Midbrain (tissue), 1 donor: ENCODE data around the gene ADCY10.
A peak's percentile ranks its signal among the peaks of the same experiment; 100 is the strongest.

Experiments
- DNase-seq: peaks from one replicate; lab custom pipeline; 2025; lab: John Stamatoyannopoulos, UW

The ADCY10 gene

DNA sequence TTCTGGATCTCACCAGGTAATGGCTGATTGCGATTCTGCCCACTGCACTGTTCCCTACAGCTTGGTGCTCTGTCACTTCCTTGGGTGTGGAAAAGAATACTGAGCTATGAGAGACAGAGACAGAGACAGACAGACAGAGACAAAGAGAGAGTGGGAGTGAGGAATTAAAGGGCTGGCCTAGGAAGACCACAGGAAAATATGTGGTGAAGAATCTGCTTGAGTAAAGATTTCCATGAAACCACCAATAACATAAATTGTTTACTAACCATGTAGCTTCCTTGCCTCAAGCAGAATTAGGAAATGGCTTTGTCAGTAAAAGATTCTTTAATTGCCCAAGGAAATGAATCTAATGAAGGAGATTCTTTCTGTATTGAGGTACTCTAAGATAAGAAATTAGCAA is 137.8 kb downstream of the ADCY10 start:
- no peak for DNase-seq

DNA sequence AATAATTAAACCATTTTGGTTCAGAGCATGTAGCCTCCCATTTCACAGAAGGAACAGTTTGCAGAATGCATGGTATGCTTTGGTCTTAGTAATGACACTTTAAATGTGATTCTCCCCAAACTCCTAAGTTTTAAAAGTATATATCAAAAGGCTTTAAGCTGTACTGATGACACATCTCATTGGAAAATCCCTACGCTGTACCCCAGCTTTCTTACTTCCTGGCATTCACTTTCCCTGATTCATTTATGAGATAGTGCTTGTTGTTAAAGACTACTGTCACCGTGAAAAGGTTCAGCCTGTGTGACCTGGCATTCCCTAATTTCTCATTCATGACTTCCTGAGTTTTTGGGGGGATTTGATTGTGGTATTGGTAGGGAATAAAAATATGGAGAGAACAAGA is 138.8 kb downstream of the ADCY10 start:
- DNase-seq: no peak

DNA sequence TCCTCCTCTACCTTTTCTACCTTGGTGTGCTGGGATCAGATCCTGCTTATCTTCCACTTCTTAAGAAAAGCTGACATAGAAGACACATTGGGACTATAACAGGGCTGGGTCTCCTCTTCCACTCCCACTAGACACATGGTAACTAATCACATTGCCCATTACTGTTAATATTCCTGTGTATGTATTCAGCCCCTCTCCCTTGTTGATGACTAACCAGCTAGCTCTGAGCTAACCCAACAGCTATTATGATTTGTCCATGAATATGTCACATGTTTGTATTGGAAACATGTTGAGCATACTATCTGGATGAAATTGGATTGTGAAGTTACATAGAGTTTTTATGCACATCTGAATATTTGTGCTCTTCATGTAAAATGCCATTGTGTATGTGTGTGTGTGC is 139.2 kb downstream of the ADCY10 start:
- DNase-seq: no peak

DNA sequence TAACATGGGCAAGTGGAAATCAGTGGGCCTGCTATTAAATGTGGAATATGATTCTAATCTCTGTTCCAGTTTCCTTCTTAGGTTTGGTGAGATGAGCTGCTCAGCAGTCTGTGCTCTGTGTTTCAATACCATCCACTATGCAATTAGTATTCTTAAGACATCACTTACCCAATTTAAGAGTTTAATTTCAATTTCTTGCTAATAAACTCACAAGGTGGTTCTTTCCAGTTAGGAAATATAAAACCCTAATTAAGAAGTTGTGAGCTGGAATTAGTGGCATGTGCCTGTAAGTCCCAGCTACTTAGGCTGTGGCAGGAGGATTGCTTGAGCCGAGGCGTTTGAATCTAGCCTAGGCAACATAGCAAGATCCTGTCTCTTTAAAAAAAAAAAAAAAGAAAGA is 140.4 kb downstream of the ADCY10 start:
- no peak for DNase-seq

DNA sequence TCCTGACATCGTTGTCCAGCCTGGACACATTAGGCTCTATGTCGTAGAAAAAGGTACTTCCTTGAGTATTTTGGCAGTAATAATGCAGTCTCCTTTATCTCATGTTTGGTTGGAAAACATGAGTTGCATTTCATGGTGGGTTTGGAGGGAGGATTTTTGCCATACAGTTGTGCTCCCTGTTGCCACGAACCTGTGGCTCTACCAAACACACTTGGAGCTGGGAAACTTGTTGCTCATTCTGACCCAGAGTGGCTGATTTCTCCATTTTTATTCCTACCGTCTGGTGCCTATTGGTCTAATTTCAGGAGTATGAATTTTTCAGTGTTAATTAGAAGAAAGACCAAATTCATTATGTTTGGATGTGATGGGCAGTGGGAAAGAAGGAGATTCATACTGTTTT is 141.5 kb downstream of the ADCY10 start:
- DNase-seq: no peak

DNA sequence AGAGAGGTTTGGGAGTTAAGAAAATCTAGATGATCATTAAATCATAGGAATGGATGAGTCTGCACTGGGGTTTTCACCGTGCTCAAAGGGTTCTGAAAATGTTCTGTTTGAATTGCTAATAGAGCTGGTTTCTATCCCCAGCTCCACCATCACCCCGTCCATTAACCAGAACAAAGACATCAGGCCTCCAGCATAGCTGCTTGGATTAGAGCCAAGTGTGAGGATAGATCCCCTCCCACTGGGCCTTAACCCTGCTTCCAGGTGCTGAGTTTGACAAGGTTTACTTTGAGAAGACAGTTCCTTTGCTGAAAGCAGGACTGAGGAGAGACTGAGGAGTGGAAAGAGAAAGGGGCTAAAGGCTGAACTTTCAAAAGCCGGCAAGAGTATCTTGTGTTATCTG is 143.8 kb downstream of the ADCY10 start:
- no peak for DNase-seq

DNA sequence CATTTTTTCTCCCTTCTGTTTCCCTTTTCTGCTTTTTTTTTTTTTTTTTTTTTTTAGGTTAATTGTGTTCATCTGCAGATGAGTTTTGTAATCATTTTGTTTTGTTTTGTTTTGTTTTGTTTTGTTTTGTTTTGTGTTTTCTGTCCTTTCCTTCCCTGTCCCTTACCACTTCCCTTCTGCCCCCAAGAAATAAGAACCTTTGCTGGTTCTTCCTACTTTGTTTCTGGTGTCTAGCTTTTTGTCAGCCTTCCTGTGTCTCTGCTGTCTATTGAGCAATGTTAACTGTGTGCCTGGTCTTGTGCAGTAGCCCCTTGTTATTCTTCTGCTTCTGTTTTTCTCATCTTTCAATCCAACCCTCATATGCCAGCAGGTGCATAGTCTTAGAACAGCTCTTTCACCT is 146.2 kb downstream of the ADCY10 start:
- no peak for DNase-seq

DNA sequence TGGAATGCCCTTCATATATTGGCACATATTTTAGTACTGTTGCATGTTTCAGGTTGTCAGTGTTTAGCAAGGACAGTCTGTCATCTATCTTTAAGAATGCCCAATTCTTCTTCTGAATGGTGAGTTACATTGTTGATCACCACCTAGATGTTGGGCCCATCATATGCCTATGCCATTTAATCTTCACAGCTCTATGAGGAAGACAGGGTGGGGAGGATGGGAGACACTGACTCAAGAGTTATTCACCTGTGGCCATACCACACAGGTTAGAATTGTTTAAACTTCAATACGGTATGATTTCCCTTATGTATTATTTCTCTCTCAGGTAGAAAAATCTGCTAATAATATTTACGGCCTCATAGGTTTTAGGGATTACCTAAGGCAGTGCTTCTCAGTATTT is 147.4 kb downstream of the ADCY10 start:
- DNase-seq: no peak

DNA sequence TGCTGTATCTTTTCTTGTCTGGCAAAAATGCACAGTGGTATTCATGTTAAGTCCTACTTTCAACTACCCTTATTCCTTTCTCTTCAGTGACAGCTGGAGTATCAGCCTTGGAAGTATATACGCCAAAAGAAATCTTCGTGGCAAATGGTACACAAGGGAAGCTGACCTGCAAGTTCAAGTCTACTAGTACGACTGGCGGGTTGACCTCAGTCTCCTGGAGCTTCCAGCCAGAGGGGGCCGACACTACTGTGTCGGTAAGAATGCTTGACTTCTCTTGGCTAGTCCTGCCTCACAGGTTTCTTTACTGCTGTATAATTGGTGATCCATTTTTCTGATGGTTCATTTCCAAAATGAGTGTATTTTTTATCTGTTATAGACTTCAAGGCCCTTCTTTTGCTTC is 148.4 kb downstream of the ADCY10 start:
- no peak for DNase-seq

DNA sequence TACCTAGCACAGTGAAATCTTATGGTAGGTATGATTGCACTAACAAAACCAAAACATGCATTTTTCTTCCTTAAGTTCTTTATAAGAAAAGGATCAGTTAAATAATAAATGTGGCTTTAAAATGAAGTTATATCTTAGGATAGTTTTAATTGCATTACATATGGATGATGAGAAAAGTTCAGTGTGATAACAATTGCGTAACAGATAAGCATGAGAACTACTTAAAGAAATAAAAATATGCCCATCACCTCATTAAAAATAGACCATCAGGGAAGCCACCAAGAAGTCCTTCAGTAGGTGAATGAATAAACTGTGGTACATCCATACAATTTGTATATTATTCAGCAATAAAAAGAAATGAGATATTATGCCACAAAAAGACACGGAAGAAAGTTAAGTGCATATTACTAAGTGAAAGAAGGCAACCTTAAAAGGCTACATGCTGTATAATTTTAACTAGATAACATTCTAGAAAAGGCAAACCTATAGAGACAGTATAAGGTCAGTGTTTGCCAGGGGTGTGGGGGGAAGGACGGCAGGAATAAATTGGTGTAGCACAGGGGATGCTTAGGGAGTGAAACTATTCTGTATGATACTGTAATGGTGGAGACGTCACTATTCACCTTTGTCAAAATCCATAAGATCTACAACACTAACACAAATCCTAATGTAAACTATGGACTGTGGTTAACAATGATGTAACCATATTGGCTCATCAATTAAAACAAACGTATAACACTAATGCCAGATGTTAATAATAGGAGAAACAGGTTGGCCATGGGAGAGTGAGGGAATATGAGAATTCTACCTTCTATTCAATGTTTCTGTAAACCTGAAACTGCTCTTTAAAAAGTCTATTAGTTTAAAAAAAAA is 149.2 kb downstream of the ADCY10 start:
- no peak for DNase-seq

DNA sequence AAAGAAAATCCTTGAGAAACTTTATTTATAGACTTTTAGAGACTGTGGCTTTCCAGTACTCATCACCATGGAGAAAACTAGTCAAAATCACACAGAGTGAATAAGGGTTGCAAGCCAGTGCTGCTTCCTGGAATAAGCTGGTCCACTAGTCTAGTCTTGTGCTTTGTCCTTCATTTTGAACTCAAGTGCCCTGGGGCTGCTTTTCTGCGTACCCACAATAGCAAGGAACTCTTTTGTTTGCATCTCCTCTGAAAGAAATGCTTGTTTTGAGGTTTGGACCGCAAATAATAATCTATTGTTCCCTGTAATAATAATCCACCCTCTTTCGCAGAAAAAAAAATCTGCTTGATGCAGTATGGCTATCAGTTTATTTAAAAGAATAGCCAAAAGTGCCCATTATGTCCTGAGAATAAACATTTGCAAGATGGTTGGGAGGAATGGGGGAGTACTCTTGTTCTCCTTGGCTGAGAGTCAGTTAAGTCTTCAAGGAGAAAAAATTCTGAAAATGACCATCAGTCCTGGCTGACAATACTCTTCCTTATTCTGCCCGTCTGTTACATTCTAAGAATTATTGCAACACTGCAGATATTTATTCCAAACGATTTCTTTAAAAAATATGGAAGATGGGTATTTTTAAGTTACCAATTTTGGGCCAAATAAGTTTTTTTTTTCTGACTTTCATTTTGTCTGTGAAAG is 150.3 kb downstream of the ADCY10 start:
- peak; percentile 76 for DNase-seq

DNA sequence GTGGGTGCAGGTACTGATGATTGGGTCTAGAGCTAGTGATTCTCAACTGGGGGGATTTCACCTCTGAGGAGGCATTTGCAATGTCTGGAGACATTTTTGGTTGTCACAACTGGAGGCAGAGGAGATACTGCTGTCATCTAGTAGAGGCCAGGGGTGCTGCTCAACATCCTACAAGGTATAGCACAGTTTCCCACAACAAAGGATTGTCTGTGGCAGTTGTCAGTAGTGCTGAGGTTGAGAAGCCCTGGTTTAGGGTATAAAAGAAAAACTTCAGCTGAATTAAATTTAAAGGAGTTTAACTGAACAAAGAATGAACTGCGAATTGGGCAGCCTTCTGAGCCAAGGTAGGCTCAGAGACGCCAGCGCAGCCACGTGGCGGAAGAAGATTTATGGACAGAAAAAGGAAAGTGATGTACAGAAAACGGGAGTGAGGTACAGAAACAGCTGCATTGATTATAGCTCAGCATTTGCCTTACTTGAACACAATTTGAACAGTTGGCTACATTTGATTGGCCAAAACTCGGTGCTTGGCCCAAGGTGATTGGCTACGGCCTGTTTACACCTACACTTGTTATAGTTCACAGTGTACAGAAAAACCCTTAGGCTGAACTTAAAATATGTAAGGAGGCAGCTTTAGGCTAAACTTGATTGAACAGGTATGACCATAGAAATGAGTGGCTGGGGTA is 151.7 kb downstream of the ADCY10 start:
- DNase-seq: no peak

DNA sequence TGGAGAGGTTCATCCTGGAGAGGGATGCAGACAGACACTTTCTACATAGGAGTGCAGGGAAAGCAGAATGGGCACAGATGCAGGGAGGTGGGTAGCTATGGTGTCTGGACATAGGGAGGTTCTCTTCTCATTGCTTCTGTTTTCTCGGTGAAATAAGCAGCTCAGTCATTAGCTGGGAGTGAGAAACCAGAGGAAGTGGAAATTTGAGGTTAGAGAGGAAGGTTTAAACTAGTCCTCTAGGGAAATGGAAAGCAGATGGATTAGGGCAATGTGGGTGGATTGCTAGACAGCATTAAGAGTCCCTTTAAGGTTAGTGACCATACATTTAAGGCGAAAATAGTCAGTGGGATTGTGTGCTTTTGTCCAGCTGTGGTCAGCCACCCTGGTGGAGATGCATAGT is 152.5 kb downstream of the ADCY10 start:
- DNase-seq: no peak
